Dendritic cell treated with granulocyte-macrophage colony-stimulating factor and Interleukin-4, amounts not matched to agents 40 ng/mL and 50 ng/mL, for 4 days (primary cell): ENCODE data around the gene ADAR.

Experiments used
- H3K27ac Mint-ChIP-seq: one replicate; pipeline ENCODE4 v1.8.0; 2022; ENCODE audit warnings: mild to moderate bottlenecking, mixed read lengths
- H3K27me3 Mint-ChIP-seq: one replicate; pipeline ENCODE4 v1.8.0; 2022; ENCODE audit warnings: mild to moderate bottlenecking, mixed read lengths
- H3K36me3 Mint-ChIP-seq: one replicate; pipeline ENCODE4 v1.8.0; 2022; ENCODE audit warnings: low read depth, mixed read lengths
- H3K4me1 Mint-ChIP-seq: one replicate; pipeline ENCODE4 v1.8.0; 2022; ENCODE audit warnings: low read depth, mixed read lengths
- H3K4me3 Mint-ChIP-seq: one replicate; pipeline ENCODE4 v1.8.0; 2022; ENCODE audit warnings: mild to moderate bottlenecking, moderate library complexity, mixed read lengths
- H3K9me3 Mint-ChIP-seq: one replicate; pipeline ENCODE4 v1.8.0; 2022; ENCODE audit warnings: mixed read lengths
- intact Hi-C: fragments of 100-400 bp; cut with micrococcal nuclease; formaldehyde crosslinking; loops from one replicate; pipeline ENCODE4 v1.15.0; 2022

Gene ADAR

DNA sequence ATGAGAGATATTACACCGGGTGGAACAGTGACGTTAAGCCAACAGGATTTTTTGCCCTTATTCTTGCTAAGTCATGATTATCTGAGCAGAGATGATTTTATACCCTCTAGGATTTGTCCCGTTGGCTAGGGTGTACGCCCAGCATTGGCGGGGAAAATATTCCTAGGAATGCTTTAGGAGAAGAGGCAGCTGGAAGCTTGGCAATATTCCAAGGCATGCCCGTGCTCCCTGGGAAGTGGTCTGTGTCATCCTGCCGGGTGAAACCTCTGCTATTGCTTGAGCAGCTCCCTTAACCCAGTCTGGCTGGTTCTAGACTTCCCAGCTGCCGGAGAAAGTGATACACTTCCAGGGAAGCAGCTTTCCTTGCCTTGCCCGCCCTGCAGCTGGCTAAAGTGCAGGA lies 24.2 kb downstream of the ADAR start:
- H3K4me1 Mint-ChIP-seq = no peaks in the 10 kb centered on the region
- peaks cover 100% of the 10 kb centered on the region for H3K36me3 Mint-ChIP-seq
- intact Hi-C loops = no loop called here
- H3K4me3 Mint-ChIP-seq = no peak overlapping the region
- no peaks in the 10 kb centered on the region for H3K9me3 Mint-ChIP-seq
- H3K27ac Mint-ChIP-seq = no peak overlapping the region
- H3K27me3 Mint-ChIP-seq = no peaks in the 10 kb centered on the region

DNA sequence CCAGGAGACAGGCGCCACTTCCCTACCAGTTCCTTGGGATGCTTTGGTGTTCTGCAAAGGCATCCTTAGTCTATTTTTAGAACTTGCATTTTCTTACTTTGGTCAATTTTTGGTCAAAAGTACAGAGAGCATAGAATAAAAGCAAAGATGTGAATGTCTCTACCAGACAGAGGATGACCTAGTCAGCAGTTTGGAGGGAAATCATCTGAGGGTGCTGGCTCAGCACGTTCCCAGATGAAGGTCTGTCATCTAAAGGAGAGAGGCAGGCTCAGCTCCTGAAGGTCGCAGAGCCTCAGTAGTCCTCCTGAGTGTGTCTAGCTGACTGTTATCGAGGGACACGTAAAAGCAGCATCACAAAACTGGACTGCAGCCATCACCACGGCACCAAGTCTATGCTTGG lies 25.1 kb downstream of the ADAR start:
- Mint-ChIP-seq H3K9me3 (no peaks in the 10 kb centered on the region), H3K27ac (no peak overlapping the region), H3K27me3 (no peaks in the 10 kb centered on the region), H3K4me3 (no peak overlapping the region), H3K36me3 (peaks cover 99% of the 10 kb centered on the region), H3K4me1 (no peaks in the 10 kb centered on the region)
- intact Hi-C loops = no loop called here

DNA sequence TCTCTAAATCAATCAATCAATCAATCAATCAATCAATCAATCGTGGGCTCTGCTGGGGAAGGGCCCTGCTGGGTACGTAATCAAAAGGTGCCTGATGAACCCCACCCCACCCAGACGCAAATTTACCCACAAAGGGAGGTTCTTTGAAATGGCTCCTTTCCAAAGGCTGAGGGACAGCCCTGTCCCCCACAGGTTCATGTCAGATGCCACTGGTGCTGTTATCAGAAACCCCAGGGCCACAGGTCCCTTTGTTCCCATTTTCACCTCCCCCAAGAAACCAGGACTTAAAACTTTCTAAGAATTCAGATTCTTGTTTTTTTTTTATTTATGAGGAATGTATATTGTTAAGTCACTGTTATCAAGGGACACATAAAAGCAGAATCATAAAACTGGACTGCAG lies 26.2 kb downstream of the ADAR start:
- H3K27me3 Mint-ChIP-seq = no peaks in the 10 kb centered on the region
- H3K9me3 Mint-ChIP-seq = no peaks in the 10 kb centered on the region
- intact Hi-C loops = no loop called here
- no peaks in the 10 kb centered on the region for H3K4me1 Mint-ChIP-seq
- peaks cover 88% of the 10 kb centered on the region for H3K36me3 Mint-ChIP-seq
- no peak overlapping the region for H3K4me3 Mint-ChIP-seq
- H3K27ac Mint-ChIP-seq = no peak overlapping the region

DNA sequence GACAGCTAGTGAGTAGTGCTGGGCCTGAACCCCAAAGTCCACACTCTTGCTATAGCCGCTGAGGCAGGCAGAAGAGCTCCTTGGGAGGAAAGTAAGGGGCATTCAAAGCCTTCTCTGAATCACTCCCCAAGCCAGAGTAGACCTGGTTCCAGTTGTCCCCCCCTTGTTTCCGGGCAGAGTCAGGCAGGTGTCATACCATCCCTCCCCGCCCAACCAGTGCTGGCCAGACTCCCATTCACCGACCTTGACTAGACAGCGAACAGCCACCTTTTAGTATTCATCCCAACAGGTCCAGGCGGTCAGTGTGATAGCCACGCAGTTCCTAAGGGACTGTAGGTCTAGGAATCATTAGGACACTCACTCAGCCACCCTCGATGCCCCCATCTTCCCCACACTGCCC lies 28.6 kb downstream of the ADAR start:
- H3K9me3 Mint-ChIP-seq = no peaks in the 10 kb centered on the region
- H3K27ac Mint-ChIP-seq = no peak overlapping the region

DNA sequence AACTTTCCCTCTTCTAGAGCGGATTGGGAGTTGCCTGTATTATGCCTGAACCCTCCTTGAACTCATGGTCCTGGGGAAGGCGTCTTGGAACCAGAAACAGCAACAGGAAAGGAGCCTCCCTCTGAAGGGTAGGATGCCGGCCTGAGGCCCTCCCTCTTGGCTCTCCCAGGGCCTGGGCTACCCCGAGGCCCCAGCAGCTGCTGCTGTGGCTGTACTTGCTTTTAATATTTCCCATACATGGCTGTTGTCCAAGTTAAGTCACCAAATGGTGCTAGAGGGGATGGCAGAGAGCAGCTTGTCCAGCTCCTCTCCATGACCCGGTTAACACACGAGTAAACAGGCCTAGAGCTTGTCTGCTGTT lies 29.9 kb downstream of the ADAR start:
- intact Hi-C loops = no loop called here
- Mint-ChIP-seq H3K4me3 (no peak overlapping the region), H3K27me3 (peaks cover 3% of the 10 kb centered on the region), H3K4me1 (no peaks in the 10 kb centered on the region), H3K36me3 (peaks cover 50% of the 10 kb centered on the region), H3K9me3 (no peaks in the 10 kb centered on the region), H3K27ac (no peak overlapping the region)

More for the DNA sequence above, 28.6 kb downstream of the ADAR start:
- peaks cover 64% of the 10 kb centered on the region for H3K36me3 Mint-ChIP-seq
- intact Hi-C loops = no loop called here
- no peaks in the 10 kb centered on the region for H3K4me1 Mint-ChIP-seq
- H3K4me3 Mint-ChIP-seq = no peak overlapping the region
- H3K27me3 Mint-ChIP-seq = peaks cover 3% of the 10 kb centered on the region

DNA sequence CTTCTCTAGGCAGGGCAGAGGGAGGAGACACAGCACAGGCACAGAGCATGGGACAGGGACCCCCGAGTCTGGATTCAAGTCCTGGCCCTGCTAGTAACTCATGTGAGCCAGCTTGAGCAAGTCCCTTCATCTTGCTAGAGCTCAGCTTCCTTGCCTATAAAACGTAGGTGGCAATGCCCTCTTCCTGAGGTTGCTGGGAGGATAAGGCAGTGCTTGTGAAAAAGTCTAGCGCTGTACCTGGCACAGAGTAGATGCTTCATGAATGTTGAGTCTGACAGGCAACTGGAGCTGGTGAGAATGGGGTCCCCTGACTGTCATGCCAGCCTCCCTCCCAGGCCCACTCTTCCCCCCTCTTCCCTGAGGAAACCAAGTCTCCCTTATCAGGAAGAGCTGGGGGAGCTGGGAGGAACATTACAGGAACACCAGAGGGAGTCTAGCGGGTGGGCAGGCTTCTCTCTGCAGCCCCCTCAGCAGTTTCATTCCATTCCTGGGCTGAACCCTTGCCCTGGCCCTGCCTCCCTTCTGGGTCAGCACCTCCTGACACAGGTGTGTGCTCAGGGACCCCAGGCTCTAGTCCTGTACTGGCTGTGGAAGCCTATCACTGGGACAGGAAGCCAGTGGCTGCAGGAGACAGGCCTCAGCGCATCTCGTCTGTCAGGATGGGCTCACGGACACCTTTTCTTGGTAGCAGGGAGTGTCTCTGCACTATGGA lies 30.5 kb downstream of the ADAR start:
- Mint-ChIP-seq H3K4me3 (no peak overlapping the region), H3K27me3 (peaks cover 3% of the 10 kb centered on the region), H3K9me3 (no peaks in the 10 kb centered on the region), H3K36me3 (peaks cover 45% of the 10 kb centered on the region), H3K27ac (no peak overlapping the region), H3K4me1 (no peaks in the 10 kb centered on the region)
- intact Hi-C loops = no loop called here

DNA sequence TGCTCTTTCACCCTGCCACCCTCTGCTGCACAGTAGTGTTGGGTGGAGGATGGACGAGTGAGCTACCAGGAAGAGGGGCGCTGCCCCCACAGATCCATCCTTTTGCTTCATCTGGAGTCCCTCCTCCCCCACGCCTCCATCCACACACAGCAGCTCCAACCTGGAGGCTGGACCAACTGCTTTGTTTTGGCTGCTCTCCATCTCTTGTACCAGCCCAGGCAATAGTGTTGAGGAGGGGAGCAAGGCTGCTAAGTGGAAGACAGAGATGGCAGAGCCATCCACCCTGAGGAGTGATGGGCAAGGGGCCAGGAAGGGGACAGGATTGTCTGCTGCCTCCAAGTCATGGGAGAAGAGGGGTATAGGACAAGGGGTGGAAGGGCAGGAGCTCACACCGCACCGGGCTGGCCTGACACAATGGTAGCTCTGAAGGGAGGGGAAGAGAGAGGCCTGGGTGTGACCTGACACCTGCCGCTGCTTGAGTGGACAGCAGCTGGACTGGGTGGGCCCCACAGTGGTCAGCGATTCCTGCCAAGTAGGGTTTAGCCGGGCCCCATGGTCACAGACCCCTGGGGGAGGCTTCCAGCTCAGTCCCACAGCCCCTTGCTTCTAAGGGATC lies 31.9 kb downstream of the ADAR start:
- Mint-ChIP-seq H3K4me1 (no peaks in the 10 kb centered on the region), H3K9me3 (no peaks in the 10 kb centered on the region), H3K4me3 (no peak overlapping the region), H3K27ac (no peak overlapping the region), H3K27me3 (peaks cover 7% of the 10 kb centered on the region), H3K36me3 (peaks cover 30% of the 10 kb centered on the region)
- intact Hi-C loops = no loop called here

DNA sequence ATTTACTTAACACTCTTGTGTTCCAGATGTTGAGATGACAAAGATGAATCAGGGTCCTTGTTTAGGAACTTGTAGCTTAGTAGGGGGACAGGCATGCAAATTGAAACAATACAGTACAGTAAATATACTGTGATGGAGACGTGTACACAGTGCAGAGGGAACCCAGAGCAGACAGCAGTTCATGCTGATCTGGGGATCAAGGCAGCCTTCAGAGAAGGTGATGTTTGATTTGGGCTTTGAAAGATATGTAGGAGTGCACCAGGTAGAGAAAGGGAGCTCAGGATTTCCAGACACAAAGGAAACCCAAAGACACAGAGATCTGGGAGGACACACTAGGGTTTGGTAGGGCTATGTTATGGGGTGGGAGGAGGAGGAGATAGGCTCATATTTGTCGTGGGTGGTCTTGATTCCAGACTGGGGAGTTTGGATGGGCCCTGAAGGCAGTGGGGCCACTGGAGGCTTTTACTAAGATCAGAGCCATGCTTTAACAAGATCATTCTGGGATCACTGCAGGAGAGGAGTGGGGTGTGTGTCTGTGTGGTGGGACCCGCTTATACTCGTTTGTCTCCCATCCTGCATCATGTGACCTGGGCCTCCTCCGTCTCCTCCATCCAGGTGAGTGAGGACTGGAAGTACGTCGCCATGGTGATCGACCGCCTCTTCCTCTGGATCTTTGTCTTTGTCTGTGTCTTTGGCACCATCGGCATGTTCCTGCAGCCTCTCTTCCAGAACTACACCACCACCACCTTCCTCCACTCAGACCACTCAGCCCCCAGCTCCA lies 32.6 kb downstream of the ADAR start:
- Mint-ChIP-seq H3K4me1 (no peaks in the 10 kb centered on the region), H3K27ac (no peak overlapping the region), H3K36me3 (peaks cover 23% of the 10 kb centered on the region), H3K27me3 (peaks cover 9% of the 10 kb centered on the region), H3K9me3 (no peaks in the 10 kb centered on the region), H3K4me3 (no peak overlapping the region)
- intact Hi-C loops = no loop called here

DNA sequence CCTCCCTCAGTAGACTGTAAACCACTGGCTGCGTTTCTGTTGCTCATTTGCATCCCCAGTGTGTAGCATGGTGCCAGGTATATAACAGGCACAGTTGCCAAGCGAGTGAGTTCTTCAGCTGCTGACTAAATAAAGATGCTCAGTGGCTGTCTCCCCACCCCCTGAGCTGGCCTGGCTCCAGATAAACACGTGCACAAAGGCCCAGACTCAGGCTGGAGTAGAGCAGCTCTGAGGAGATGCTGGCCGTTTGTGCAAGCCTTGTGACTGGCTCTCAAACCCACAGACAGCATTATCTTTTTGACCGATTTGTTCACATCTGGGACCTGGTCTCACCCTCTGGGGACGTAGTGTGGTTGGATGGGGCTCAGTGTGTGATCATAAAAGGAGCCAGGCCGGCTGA lies 33.3 kb downstream of the ADAR start:
- H3K4me1 Mint-ChIP-seq = no peaks in the 10 kb centered on the region
- H3K4me3 Mint-ChIP-seq = no peak overlapping the region
- H3K36me3 Mint-ChIP-seq = peaks cover 17% of the 10 kb centered on the region
- peaks cover 10% of the 10 kb centered on the region for H3K27me3 Mint-ChIP-seq
- no peak overlapping the region for H3K27ac Mint-ChIP-seq
- no peaks in the 10 kb centered on the region for H3K9me3 Mint-ChIP-seq
- intact Hi-C loops = no loop called here

DNA sequence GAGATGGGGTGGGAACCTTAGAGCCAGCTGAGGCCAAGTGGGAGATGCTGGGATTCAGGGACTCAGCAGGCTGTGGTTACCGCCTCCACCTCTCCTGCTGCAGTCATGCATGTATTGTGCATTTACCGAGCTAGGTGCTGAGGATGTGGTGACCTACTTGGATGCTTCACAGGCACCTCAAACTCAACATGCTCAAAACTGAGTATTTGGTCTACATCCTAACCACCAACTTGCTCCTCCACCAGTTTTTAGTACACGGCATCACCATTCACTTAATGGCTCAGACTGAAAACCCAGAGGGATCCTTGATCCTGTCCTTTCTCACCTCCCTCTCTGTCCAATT lies 34.8 kb downstream of the ADAR start:
- intact Hi-C loops = no loop called here
- no peak overlapping the region for H3K4me3 Mint-ChIP-seq
- H3K4me1 Mint-ChIP-seq = peaks cover 2% of the 10 kb centered on the region
- H3K36me3 Mint-ChIP-seq = peaks cover 1% of the 10 kb centered on the region
- no peak overlapping the region for H3K27ac Mint-ChIP-seq
- H3K27me3 Mint-ChIP-seq = peaks cover 22% of the 10 kb centered on the region
- H3K9me3 Mint-ChIP-seq = no peaks in the 10 kb centered on the region

DNA sequence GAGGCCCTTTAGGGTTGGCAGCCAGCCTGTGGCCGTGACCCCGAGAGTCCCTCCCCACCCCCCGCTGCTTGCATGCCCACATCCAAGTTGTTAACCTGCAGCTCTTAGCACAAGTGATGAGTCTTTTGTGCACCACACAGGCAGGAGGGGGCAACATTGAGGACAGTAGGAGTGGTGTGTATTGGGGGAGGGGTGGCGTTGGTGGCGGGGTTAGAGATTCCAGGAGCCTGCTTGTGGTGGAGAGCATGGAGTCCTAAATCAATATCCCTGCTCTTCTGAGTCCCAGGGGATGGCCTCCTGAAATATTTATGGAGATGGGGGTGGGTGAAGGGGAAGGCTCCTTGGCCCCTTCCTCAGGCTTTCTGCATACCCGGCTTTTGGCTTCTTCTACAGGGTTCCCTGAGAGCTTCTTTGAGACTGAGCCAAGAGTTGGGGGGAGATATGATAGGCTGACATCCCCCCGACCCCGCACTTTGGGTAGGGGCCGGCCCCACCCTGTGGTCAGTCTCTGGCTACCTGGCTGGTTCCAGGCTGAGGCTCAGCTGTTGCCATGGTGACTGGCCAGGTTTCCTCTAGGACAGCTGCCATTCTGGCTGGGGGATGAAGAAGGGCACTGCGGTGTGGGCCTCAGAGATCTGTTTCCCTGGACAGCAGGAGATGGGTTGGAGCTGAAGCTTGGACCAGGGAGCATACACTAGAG lies 35.4 kb downstream of the ADAR start:
- Mint-ChIP-seq H3K4me3 (no peak overlapping the region), H3K27me3 (peaks cover 27% of the 10 kb centered on the region), H3K9me3 (no peaks in the 10 kb centered on the region), H3K4me1 (peaks cover 8% of the 10 kb centered on the region), H3K36me3 (no peaks in the 10 kb centered on the region), H3K27ac (no peak overlapping the region)
- intact Hi-C loops = no loop called here

DNA sequence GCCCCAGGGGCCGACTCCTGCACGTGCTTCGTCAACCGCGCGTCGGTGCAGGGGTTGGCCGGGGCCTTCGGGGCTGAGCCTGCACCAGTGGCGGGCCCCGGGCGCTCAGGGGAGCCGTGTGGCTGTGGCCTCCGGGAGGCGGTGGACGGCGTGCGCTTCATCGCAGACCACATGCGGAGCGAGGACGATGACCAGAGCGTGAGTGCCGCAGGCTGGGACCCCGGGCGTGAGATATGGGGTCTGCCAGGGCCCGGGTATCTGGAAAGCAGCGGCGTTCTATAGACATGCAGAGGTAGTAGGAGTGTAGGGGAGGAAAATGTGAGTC lies 36.1 kb downstream of the ADAR start:
- intact Hi-C loops = no loop called here
- H3K4me3 Mint-ChIP-seq = no peak overlapping the region
- no peaks in the 10 kb centered on the region for H3K9me3 Mint-ChIP-seq
- H3K36me3 Mint-ChIP-seq = no peaks in the 10 kb centered on the region
- H3K27me3 Mint-ChIP-seq = peaks cover 34% of the 10 kb centered on the region
- H3K4me1 Mint-ChIP-seq = peaks cover 12% of the 10 kb centered on the region
- no peak overlapping the region for H3K27ac Mint-ChIP-seq

DNA sequence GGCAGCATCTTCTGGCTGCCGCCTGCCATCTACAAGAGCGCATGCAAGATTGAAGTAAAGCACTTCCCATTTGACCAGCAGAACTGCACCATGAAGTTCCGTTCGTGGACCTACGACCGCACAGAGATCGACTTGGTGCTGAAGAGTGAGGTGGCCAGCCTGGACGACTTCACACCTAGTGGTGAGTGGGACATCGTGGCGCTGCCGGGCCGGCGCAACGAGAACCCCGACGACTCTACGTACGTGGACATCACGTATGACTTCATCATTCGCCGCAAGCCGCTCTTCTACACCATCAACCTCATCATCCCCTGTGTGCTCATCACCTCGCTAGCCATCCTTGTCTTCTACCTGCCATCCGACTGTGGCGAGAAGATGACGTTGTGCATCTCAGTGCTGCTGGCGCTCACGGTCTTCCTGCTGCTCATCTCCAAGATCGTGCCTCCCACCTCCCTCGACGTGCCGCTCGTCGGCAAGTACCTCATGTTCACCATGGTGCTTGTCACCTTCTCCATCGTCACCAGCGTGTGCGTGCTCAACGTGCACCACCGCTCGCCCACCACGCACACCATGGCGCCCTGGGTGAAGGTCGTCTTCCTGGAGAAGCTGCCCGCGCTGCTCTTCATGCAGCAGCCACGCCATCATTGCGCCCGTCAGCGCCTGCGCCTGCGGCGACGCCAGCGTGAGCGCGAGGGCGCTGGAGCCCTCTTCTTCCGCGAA lies 36.6 kb downstream of the ADAR start:
- intact Hi-C loops = no loop called here
- peaks cover 39% of the 10 kb centered on the region for H3K27me3 Mint-ChIP-seq
- no peak overlapping the region for H3K27ac Mint-ChIP-seq
- no peaks in the 10 kb centered on the region for H3K9me3 Mint-ChIP-seq
- no peaks in the 10 kb centered on the region for H3K36me3 Mint-ChIP-seq
- H3K4me1 Mint-ChIP-seq = peaks cover 12% of the 10 kb centered on the region
- no peak overlapping the region for H3K4me3 Mint-ChIP-seq
